ENCODE data around the gene ULBP1. TPM values are rescaled to one million over a fixed set of nuclear protein-coding genes. Genes with fewer than 3 reads are reported as not detected.
A peak's percentile ranks its signal among the peaks of the same experiment; 100 is the strongest.
"Not testable (repeated sequence)": the region's sequence is repeated elsewhere in the genome, so short reads cannot be mapped to it uniquely, and the experiment has no call there.

Gene ULBP1
- total RNA-seq, 1 donor from 2014 or later = 1.2 TPM

DNA sequence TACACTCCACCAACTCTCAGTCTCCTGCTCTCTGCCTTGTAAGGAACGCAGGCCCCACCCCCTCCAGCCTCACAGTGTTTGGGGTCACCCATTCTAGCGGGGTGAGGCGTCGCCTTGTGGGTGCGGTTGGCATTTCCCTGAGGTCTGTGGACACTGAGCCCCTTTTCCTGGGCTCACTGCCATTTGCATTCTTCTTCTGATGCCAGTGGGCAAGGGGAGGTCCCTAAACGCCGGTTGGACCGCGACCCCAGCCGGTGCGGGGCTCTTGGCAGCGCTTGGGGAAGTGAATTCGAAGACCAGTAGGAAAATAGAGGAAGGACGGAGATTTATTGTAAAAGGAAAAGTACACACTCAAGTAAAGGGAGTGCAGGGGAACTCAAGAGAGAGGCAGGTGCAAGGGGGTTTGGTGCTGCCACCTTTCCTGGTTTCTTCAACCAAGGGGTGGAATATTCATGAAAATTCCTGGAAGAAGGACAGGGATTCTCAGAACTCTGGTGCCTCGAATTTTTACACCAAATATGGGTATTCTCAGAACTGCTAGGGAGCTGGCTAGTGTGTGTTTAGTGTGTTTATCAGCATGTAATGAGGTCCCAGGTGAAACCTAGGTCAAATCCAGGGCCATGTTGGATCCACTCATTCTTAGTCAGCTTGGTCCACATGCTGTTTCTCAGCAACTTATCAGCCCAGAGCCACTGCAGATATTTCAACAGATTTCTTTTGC lies 51.7 kb downstream of the ULBP1 start:
- not testable (repeated sequence) for H3K4me3 ChIP-seq, H3K9me3 ChIP-seq, H3K4me1 ChIP-seq, H3K27ac ChIP-seq, DNase-seq, H3K36me3 ChIP-seq
- intact Hi-C loops (cut with DNase I) = loop anchor here (5.0 kb wide), 1 partner anchor 78 kb away; no protein-coding TSS in a partner anchor
- ATAC-seq = peak; percentile 46
- H3K27me3 ChIP-seq = peaks cover 64% of the 10 kb centered on the region

DNA sequence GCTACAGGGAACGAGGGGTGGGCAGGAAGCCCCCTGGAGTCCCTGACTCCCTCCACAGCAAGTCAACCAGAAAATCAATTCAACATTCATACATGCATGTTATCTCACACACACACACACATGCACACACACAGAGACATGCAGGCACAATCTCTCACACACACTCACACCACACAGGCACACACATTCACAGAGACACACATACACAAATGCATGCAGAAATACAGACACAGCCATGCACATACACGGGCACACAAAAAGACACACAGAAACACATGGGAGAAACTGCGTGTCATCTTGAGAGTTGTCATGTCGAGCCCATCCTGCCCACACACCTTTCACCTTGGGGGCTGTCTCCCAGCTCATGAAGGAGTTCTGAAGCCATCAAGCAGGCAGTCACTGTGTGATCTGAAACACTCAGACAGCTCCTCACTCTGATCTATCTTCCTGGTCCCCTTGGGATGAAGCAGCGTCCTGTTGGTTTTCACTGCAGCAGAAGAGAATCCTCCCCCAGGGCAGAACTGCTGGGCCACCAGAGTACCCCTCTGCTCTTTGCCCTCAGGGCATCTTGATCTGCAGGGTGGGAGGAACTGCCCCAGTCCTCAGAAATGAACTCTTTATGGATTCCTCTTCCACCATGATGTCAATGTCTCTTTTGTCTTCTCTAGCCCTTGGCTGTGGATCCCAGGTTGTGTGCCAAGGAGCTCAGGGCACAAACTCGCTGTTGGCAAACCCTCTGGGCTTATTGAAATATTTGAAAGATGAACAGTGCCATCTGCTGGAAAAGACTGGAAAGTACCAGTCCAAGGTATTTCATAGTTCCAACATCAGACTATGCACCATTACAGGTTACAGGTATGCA lies 52.8 kb downstream of the ULBP1 start:
- no peaks in the 10 kb centered on the region for H3K9me3 ChIP-seq
- TF ChIP-seq, protein P1, sequence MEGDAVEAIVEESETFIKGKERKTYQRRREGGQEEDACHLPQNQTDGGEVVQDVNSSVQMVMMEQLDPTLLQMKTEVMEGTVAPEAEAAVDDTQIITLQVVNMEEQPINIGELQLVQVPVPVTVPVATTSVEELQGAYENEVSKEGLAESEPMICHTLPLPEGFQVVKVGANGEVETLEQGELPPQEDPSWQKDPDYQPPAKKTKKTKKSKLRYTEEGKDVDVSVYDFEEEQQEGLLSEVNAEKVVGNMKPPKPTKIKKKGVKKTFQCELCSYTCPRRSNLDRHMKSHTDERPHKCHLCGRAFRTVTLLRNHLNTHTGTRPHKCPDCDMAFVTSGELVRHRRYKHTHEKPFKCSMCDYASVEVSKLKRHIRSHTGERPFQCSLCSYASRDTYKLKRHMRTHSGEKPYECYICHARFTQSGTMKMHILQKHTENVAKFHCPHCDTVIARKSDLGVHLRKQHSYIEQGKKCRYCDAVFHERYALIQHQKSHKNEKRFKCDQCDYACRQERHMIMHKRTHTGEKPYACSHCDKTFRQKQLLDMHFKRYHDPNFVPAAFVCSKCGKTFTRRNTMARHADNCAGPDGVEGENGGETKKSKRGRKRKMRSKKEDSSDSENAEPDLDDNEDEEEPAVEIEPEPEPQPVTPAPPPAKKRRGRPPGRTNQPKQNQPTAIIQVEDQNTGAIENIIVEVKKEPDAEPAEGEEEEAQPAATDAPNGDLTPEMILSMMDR (IDR thresholded peaks at IDR 0.05) = peak; percentile 76
- H3K27me3 ChIP-seq = peaks cover 56% of the 10 kb centered on the region
- no peaks in the 10 kb centered on the region for H3K36me3 ChIP-seq
- intact Hi-C loops (cut with DNase I) = loop anchor here (5.0 kb wide), 1 partner anchor 79 kb away; no protein-coding TSS in a partner anchor
- no peaks in the 10 kb centered on the region for H3K4me1 ChIP-seq
- H3K27ac ChIP-seq = no peak overlapping the region
- DNase-seq (no peak), ATAC-seq (peak; percentile 89)
- H3K4me3 ChIP-seq = no peak overlapping the region

DNA sequence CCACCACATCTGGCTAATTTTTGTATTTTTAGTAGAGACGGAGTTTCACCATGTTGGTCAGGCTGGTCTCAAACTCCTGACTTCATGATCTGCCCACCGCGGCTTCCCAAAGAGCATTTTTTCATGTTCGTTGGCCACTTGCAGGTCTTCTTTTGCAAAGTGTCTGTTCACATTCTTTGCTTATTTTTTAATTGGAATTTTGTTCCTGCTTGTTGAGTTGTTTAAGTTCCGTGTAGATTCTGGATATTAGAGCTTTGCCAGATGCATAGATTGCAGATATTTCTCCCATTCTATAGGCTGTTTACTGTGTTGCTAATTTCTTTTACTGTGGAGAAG lies 53.4 kb downstream of the ULBP1 start:
- H3K4me3 ChIP-seq, H3K4me1 ChIP-seq, H3K27ac ChIP-seq, ATAC-seq, DNase-seq, H3K36me3 ChIP-seq, H3K9me3 ChIP-seq: not testable (repeated sequence)
- intact Hi-C loops (cut with DNase I) = loop anchor here (5.0 kb wide), 1 partner anchor 80 kb away; no protein-coding TSS in a partner anchor
- H3K27me3 ChIP-seq = peaks cover 50% of the 10 kb centered on the region

DNA sequence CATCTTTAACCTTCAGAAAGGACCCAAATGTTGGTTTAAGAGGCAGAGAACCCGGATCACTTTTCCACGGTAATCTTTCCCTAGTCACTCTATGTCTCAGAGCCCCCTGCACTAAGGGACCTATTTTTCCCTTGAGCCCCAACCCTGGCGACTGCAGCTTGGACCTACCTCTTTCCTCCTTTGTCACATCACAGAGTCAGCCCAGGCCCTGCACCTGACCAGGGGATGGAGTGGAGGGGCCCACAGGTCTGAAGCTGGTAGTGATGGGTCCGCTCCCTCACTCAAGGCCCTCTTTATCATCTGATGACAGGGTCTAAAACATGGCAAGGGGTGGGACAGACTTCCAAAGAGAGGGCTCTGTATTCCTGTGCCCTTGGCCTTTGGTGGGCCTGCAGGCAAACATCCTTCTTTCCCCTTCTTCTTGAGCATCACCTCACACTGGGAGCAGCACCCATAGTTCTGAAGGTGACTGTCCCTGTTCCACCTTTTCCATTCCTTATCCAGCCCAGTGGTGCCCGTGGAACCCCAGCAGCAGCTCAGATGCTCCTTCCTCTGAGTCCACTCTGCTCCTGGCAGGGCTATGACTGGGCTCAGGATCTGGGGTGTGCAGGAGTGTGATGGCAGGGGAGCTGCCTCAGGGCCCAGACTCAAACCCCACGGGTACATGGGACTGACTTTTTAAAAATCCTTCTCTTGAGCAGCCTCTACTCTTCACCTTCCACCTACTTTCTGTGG lies 55.3 kb downstream of the ULBP1 start:
- TF ChIP-seq, protein P1 (IDR thresholded peaks at IDR 0.05) = no peak
- Histone ChIP-seq H3K27me3 (peaks cover 48% of the 10 kb centered on the region), H3K36me3 (no peaks in the 10 kb centered on the region), H3K4me3 (no peak overlapping the region), H3K4me1 (no peaks in the 10 kb centered on the region), H3K27ac (no peak overlapping the region), H3K9me3 (no peaks in the 10 kb centered on the region)
- intact Hi-C loops (cut with DNase I) = loop anchor here (5.0 kb wide), 1 partner anchor 82 kb away; no protein-coding TSS in a partner anchor
- ATAC-seq = no peak
- DNase-seq = no peak

DNA sequence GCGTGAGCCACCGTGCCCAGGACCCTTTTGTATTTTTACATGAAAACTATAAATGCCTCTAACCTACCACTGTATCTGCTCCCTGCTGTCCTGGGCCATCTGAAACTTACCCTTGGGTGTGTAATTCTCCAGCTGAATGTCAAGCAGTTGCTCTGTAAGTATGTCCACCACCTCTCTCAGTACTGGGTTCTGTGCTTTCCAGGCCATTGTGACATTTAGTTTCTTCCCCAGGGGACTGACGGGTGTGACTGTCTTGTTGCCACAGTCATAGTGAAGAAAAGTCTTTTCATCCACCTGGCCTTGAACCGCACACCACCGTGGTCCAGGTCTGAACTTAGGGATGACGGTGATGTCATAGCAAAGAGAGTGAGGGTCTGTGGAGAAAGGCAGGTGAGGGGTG lies 58.1 kb downstream of the ULBP1 start:
- H3K27me3 ChIP-seq = peaks cover 54% of the 10 kb centered on the region
- not testable (repeated sequence) for ATAC-seq

More for the DNA sequence above, 58.1 kb downstream of the ULBP1 start:
- peaks cover 10% of the 10 kb centered on the region for H3K4me1 ChIP-seq
- H3K27ac ChIP-seq; H3K9me3 ChIP-seq; intact Hi-C loops (cut with DNase I); H3K36me3 ChIP-seq; DNase-seq; H3K4me3 ChIP-seq: not testable (repeated sequence)

Other genes with a start within 250 kb of the ULBP1 start
- 29.8 TPM for gene LATS1, start 245.8 kb upstream of the ULBP1 start, total RNA-seq
- gene NUP43, start 217.4 kb upstream of the ULBP1 start, total RNA-seq = 23.9 TPM
- 69.4 TPM for gene PCMT1, start 214.2 kb upstream of the ULBP1 start, total RNA-seq
- 51.1 TPM for gene LRP11, start 99.6 kb upstream of the ULBP1 start, total RNA-seq
- 0.96 TPM for gene RAET1E, start 65.8 kb upstream of the ULBP1 start, total RNA-seq
- gene RAET1G, start 40.8 kb upstream of the ULBP1 start, total RNA-seq = 1.2 TPM
- 2.3 TPM for gene ULBP2, start 21.9 kb upstream of the ULBP1 start, total RNA-seq
- gene RAET1L, start 61.6 kb downstream of the ULBP1 start, total RNA-seq = not detected
- gene ULBP3, start 105.2 kb downstream of the ULBP1 start, total RNA-seq = 3.8 TPM
- 10.0 TPM for gene PPP1R14C, start 179.1 kb downstream of the ULBP1 start, total RNA-seq